Measurements from ENCODE around the gene KIAA1217.

DNA sequence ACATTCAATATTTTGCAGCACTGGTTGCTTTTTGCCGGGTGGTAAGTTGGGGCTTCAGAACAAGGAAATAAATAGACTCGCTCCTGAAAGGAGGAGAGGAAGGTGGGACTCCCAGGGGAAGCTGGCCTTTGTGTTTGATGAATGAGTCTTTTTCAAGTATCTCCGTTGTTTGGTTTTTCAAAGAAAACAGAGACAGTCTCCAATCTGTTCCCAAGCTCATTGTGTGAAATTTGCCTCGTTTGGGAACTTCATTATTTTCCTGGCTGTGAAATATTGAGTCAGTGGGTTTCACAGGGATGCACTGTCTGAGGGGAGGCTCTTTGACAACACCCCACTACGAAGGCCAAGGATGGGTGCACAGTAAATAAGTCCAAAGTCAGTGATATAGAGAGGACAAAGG lies 38.7 kb upstream of the KIAA1217 start:
- TF ChIP-seq, protein P1, sequence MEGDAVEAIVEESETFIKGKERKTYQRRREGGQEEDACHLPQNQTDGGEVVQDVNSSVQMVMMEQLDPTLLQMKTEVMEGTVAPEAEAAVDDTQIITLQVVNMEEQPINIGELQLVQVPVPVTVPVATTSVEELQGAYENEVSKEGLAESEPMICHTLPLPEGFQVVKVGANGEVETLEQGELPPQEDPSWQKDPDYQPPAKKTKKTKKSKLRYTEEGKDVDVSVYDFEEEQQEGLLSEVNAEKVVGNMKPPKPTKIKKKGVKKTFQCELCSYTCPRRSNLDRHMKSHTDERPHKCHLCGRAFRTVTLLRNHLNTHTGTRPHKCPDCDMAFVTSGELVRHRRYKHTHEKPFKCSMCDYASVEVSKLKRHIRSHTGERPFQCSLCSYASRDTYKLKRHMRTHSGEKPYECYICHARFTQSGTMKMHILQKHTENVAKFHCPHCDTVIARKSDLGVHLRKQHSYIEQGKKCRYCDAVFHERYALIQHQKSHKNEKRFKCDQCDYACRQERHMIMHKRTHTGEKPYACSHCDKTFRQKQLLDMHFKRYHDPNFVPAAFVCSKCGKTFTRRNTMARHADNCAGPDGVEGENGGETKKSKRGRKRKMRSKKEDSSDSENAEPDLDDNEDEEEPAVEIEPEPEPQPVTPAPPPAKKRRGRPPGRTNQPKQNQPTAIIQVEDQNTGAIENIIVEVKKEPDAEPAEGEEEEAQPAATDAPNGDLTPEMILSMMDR (IDR thresholded peaks at IDR 0.05) = no peak
- no peak for TF ChIP-seq POLR2AphosphoS5 (IDR thresholded peaks at IDR 0.05; ENCODE audit: insufficient read depth in 1 of 2, low read depth in 1 of 2)
